Neuron (in vitro differentiated cells): Measurements from ENCODE around the gene TTC39A.
A peak's percentile ranks its signal among the peaks of the same experiment; 100 is the strongest.

Experiments
- H2AFZ ChIP-seq: one replicate; pipeline ENCODE4 v1.6.1; 2013; ENCODE audit warnings: low read depth, mild to moderate bottlenecking, inconsistent platforms, low read length, moderate library complexity
- H3K27me3 ChIP-seq: one replicate; pipeline ENCODE4 v1.6.1; 2013; ENCODE audit warnings: low read length; ENCODE audit not compliant: insufficient read depth
- H3K36me3 ChIP-seq: one replicate; pipeline ENCODE4 v1.6.1; 2013; ENCODE audit warnings: low read length; ENCODE audit not compliant: insufficient read depth
- H3K4me1 ChIP-seq: one replicate; pipeline ENCODE4 v1.6.1; 2013; ENCODE audit warnings: low read length; ENCODE audit not compliant: insufficient read depth
- H3K4me3 ChIP-seq: 2 replicates; pipeline ENCODE4 v1.5.1; 2013; ENCODE audit warnings: mild to moderate bottlenecking, low read length, moderate library complexity
- H3K9me3 ChIP-seq: one replicate; pipeline ENCODE4 v1.6.1; 2013; ENCODE audit warnings: low read length

TTC39A gene

GRCh38 chr1:51330331-51331201 is at the start of gene TTC39A:
Gene TTC39A, minus strand, starts transcription at chr1:51330562. Its CDS starts 85 bp downstream, at chr1:51330477.
- Histone ChIP-seq H3K36me3 (no peaks in the 10 kb centered on the region), H3K27me3 (peaks cover 38% of the 10 kb centered on the region), H3K4me3 (peak within 1 kb of the TSS; percentile 33), H3K4me1 (peaks cover 5% of the 10 kb centered on the region), H2AFZ (no peak within 1 kb of the TSS), H3K9me3 (no peaks in the 10 kb centered on the region)

- peaks cover 7% of the 10 kb centered on the region for H3K36me3 ChIP-seq
- H3K27me3 ChIP-seq, result no peaks in the 10 kb centered on the region
These were observed 48.5 kb upstream of the TTC39A start for GRCh38 chr1:51378871-51379270.

GRCh38 chr1:51373898-51374297 is 43.5 kb upstream of the TTC39A start:
- no peaks in the 10 kb centered on the region for H3K27me3 ChIP-seq
- H2AFZ ChIP-seq, result no peak overlapping the region
- H3K4me3 ChIP-seq, result no peak overlapping the region
- H3K36me3 ChIP-seq, result peaks cover 12% of the 10 kb centered on the region
- peaks cover 3% of the 10 kb centered on the region for H3K9me3 ChIP-seq
- H3K4me1 ChIP-seq, result no peaks in the 10 kb centered on the region

More at GRCh38 chr1:51378871-51379270, 48.5 kb upstream of the TTC39A start:
- Histone ChIP-seq H3K4me1 (no peaks in the 10 kb centered on the region), H3K9me3 (peaks cover 20% of the 10 kb centered on the region), H3K4me3 (no peak overlapping the region), H2AFZ (no peak overlapping the region)

GRCh38 chr1:51372561-51372960 is 42.2 kb upstream of the TTC39A start:
- no peak overlapping the region for H3K4me3 ChIP-seq
- no peaks in the 10 kb centered on the region for H3K4me1 ChIP-seq
- H3K9me3 ChIP-seq, result no peaks in the 10 kb centered on the region
- H2AFZ ChIP-seq, result no peak overlapping the region
- H3K36me3 ChIP-seq, result peaks cover 9% of the 10 kb centered on the region
- no peaks in the 10 kb centered on the region for H3K27me3 ChIP-seq

GRCh38 chr1:51369171-51369570 is 38.8 kb upstream of the TTC39A start:
- no peaks in the 10 kb centered on the region for H3K4me1 ChIP-seq
- peaks cover 11% of the 10 kb centered on the region for H3K36me3 ChIP-seq
- H2AFZ ChIP-seq, result no peak overlapping the region
- H3K27me3 ChIP-seq, result no peaks in the 10 kb centered on the region
- no peaks in the 10 kb centered on the region for H3K9me3 ChIP-seq
- no peak overlapping the region for H3K4me3 ChIP-seq

GRCh38 chr1:51365774-51366173 is 35.4 kb upstream of the TTC39A start:
- no peaks in the 10 kb centered on the region for H3K9me3 ChIP-seq
- H3K4me1 ChIP-seq, result no peaks in the 10 kb centered on the region
- H3K4me3 ChIP-seq, result no peak overlapping the region
- no peak overlapping the region for H2AFZ ChIP-seq
- no peaks in the 10 kb centered on the region for H3K27me3 ChIP-seq
- peaks cover 17% of the 10 kb centered on the region for H3K36me3 ChIP-seq

- no peaks in the 10 kb centered on the region for H3K4me1 ChIP-seq
- no peaks in the 10 kb centered on the region for H3K27me3 ChIP-seq
- H3K4me3 ChIP-seq, result no peak overlapping the region
- H3K36me3 ChIP-seq, result peaks cover 32% of the 10 kb centered on the region
- H3K9me3 ChIP-seq, result no peaks in the 10 kb centered on the region
- H2AFZ ChIP-seq, result no peak overlapping the region
These were observed 29.5 kb upstream of the TTC39A start for GRCh38 chr1:51359879-51360278.

- Histone ChIP-seq H3K4me1 (no peaks in the 10 kb centered on the region), H3K27me3 (no peaks in the 10 kb centered on the region), H2AFZ (no peak overlapping the region), H3K36me3 (peaks cover 21% of the 10 kb centered on the region), H3K4me3 (no peak overlapping the region), H3K9me3 (no peaks in the 10 kb centered on the region)
These were observed 25.0 kb upstream of the TTC39A start for GRCh38 chr1:51355382-51355781.

GRCh38 chr1:51354416-51354815 is 24.1 kb upstream of the TTC39A start:
- no peaks in the 10 kb centered on the region for H3K9me3 ChIP-seq
- H3K27me3 ChIP-seq, result no peaks in the 10 kb centered on the region
- no peaks in the 10 kb centered on the region for H3K4me1 ChIP-seq
- peaks cover 19% of the 10 kb centered on the region for H3K36me3 ChIP-seq
- H2AFZ ChIP-seq, result no peak overlapping the region
- H3K4me3 ChIP-seq, result no peak overlapping the region

- peaks cover 14% of the 10 kb centered on the region for H3K36me3 ChIP-seq
- H3K9me3 ChIP-seq, result no peaks in the 10 kb centered on the region
- H2AFZ ChIP-seq, result no peak overlapping the region
- no peak overlapping the region for H3K4me3 ChIP-seq
- H3K27me3 ChIP-seq, result no peaks in the 10 kb centered on the region
- H3K4me1 ChIP-seq, result no peaks in the 10 kb centered on the region
These were observed 21.5 kb upstream of the TTC39A start for GRCh38 chr1:51351907-51352306.

GRCh38 chr1:51349862-51350261 is 19.5 kb upstream of the TTC39A start:
- H2AFZ ChIP-seq, result no peak overlapping the region
- no peaks in the 10 kb centered on the region for H3K9me3 ChIP-seq
- peaks cover 2% of the 10 kb centered on the region for H3K36me3 ChIP-seq
- H3K4me1 ChIP-seq, result no peaks in the 10 kb centered on the region
- no peak overlapping the region for H3K4me3 ChIP-seq
- H3K27me3 ChIP-seq, result peaks cover 13% of the 10 kb centered on the region

GRCh38 chr1:51348147-51348527 is 17.8 kb upstream of the TTC39A start:
- Histone ChIP-seq H3K27me3 (peaks cover 30% of the 10 kb centered on the region), H3K4me1 (no peaks in the 10 kb centered on the region), H3K36me3 (no peaks in the 10 kb centered on the region), H3K9me3 (no peaks in the 10 kb centered on the region), H3K4me3 (no peak overlapping the region), H2AFZ (no peak overlapping the region)

GRCh38 chr1:51347398-51348146 is 17.2 kb upstream of the TTC39A start:
- no peak overlapping the region for H2AFZ ChIP-seq

More at GRCh38 chr1:51347398-51348146, 17.2 kb upstream of the TTC39A start:
- Histone ChIP-seq H3K36me3 (no peaks in the 10 kb centered on the region), H3K9me3 (no peaks in the 10 kb centered on the region), H3K27me3 (peaks cover 36% of the 10 kb centered on the region), H3K4me1 (no peaks in the 10 kb centered on the region), H3K4me3 (no peak overlapping the region)
